GM10248 (cell line): ENCODE measurements around the gene HTR2B.

Experiments
- CTCF ChIA-PET: fragments of 300-600 bp; sonication (Branson Sonifier 250); formaldehyde crosslinking; extraction: SDS; loops from one replicate; lab custom pipeline; 2021; ENCODE audit warnings: antibody characterized with exemption; lab: Yijun Ruan, JAX
- POLR2A ChIA-PET: fragments of 350-650 bp; sonication (Branson Sonifier 250); formaldehyde crosslinking; extraction: SDS; loops from one replicate; lab custom pipeline; 2020; ENCODE audit warnings: antibody characterized with exemption; lab: Yijun Ruan, JAX
- DNase-seq: peaks from one replicate; pipeline ENCODE4 v3.0.0; 2012; ENCODE audit errors: extremely low spot score
- CTCF ChIP-seq: IDR thresholded peaks from 2 replicates; pipeline ENCODE4 v1.5.1; 2012; ENCODE audit warnings: mild to moderate bottlenecking, low read depth; ENCODE audit errors: extremely low read depth, missing control alignments, control extremely low read depth

HTR2B gene

GRCh38 chr2:231138699-231139098 is 13.9 kb upstream of the HTR2B start:
- no peak for TF ChIP-seq CTCF
- ChIA-PET POLR2A (no interaction called here), CTCF (interaction anchor here (1.2 kb wide), 1 partner anchor 18 kb away, joined by 3 read pairs; no protein-coding TSS in a partner anchor)
- no peak for DNase-seq

GRCh38 chr2:231134910-231135655 is 10.2 kb upstream of the HTR2B start:
- TF ChIP-seq CTCF, result no peak
- CTCF ChIA-PET, result interaction anchor here (1.0 to 2.1 kb wide), 4 partner anchors 10 to 277 kb away, joined by 3 to 10 read pairs (median 3); partner anchors contain the start of gene HTR2B
- POLR2A ChIA-PET, result no interaction called here
- DNase-seq, result no peak

GRCh38 chr2:231133365-231134099 is 8.7 kb upstream of the HTR2B start:
- no peak for TF ChIP-seq CTCF
- CTCF ChIA-PET, result interaction anchor here (1.3 to 2.1 kb wide), 4 partner anchors 10 to 278 kb away, joined by 3 to 10 read pairs (median 3); no protein-coding TSS in a partner anchor
- POLR2A ChIA-PET, result no interaction called here
- DNase-seq, result no peak

GRCh38 chr2:231132129-231132528 is 7.3 kb upstream of the HTR2B start:
- CTCF ChIA-PET, result interaction anchor here (1.4 kb wide), 1 partner anchor 9 kb away, joined by 3 read pairs; no protein-coding TSS in a partner anchor
- no peak for TF ChIP-seq CTCF
- DNase-seq, result no peak
- POLR2A ChIA-PET, result no interaction called here

GRCh38 chr2:231130336-231131056 is 5.7 kb upstream of the HTR2B start:
- TF ChIP-seq CTCF, result no peak
- no peak for DNase-seq
- POLR2A ChIA-PET, result no interaction called here
- CTCF ChIA-PET, result interaction anchor here (0.8 to 2.2 kb wide), 7 partner anchors 10 to 265 kb away, joined by 3 to 12 read pairs (median 3); partner anchors contain the start of gene B3GNT7

- TF ChIP-seq CTCF, result no peak
- CTCF ChIA-PET, result interaction anchor here (0.7 to 2.2 kb wide), 7 partner anchors 8 to 276 kb away, joined by 3 to 12 read pairs (median 3); no protein-coding TSS in a partner anchor
- POLR2A ChIA-PET, result no interaction called here
- no peak for DNase-seq
Observed at GRCh38 chr2:231129216-231129615, 4.4 kb upstream of the HTR2B start.
